Tibial artery (tissue), 4 donors: ENCODE measurements around the gene MROH7.

ENCODE experiments used
- DNase-seq, 2 donors: peaks; one replicate each; pipeline ENCODE4 v3.0.0-alpha.2; 2019
- H3K27ac ChIP-seq, 2 donors: fragments of 200-600 bp; sonication (generic) in 1 of 2; 1 replicate in 1 of 2; 2 replicates in 1 of 2; pipeline ENCODE4 v1.5.1; 2018 to 2019; ENCODE audit warnings: mild to moderate bottlenecking in 1 of 2
- H3K27me3 ChIP-seq, 2 donors: fragments of 200-600 bp; sonication (generic) in 1 of 2; one replicate each; pipeline versions ENCODE4 v1.5.1 to v1.6.0; 2016 to 2019
- H3K36me3 ChIP-seq, 3 donors: fragments of 200-600 bp; sonication (generic) in 2 of 3; one replicate each; pipeline ENCODE4 v1.5.1; 2016 to 2019; ENCODE audit warnings: mild to moderate bottlenecking in 2 of 3
- H3K4me1 ChIP-seq, 4 donors: fragments of 200-600 bp; sonication (generic) in 2 of 4; 1 replicate in 3 of 4; 2 replicates in 1 of 4; pipeline ENCODE4 v1.5.1; 2016 to 2019
- H3K4me3 ChIP-seq, 2 donors: fragments of 200-600 bp; sonication (generic) in 1 of 2; 1 replicate in 1 of 2; 2 replicates in 1 of 2; pipeline ENCODE4 v1.5.1; 2018 to 2019; ENCODE audit warnings: mild to moderate bottlenecking in 2 of 2
- H3K9me3 ChIP-seq, 3 donors: fragments of 200-600 bp; sonication (generic) in 1 of 3; one replicate each; pipeline ENCODE4 v1.5.1; 2016 to 2019
- CTCF ChIP-seq, 2 experiments: fragments of 200-600 bp in 1 of 2; fragments of 450-650 bp in 1 of 2; IDR thresholded peaks; one replicate each; pipeline ENCODE4 v1.5.1; 2017 to 2019; ENCODE audit warnings: antibody characterized with exemption in 2 of 2, mild to moderate bottlenecking in 1 of 2, moderate library complexity in 1 of 2
- intact Hi-C: fragments of 100-400 bp; cut with DNase I; formaldehyde crosslinking; loops from one replicate; pipeline ENCODE4 v1.15.0; 2023; ENCODE audit warnings: low total_unique reads

Gene MROH7

DNA sequence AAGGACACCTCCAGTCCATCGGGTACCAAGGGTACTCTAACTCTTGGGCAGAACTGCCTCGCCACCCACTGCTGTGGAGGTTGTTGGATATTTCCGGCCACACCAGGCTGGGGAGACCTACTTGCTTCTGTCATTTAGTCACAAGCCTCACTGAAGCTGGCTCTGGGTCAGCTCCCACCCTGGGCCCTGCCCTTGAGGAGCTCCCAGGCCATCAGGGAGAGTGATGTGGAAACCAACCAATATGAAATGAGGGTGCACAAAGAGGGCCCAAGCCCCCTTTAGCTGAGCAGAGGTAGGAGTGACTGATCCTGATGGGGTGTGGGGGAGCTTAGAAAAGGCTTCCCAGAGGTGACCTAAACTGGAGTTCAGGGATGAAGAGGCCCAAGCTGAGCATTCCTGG, 103.1 kb downstream of the MROH7 start:
- Histone ChIP-seq H3K36me3 (peaks cover 38 to 49% (median 41%) of the 10 kb centered on the region in 3 donors), H3K27me3 (no peaks in the 10 kb centered on the region), H3K4me1 (no peaks in the 10 kb centered on the region), H3K9me3 (no peaks in the 10 kb centered on the region), H3K27ac (no peak overlapping the region), H3K4me3 (no peak overlapping the region)
- intact Hi-C loops: no loop called here
- no peak for TF ChIP-seq CTCF (IDR thresholded peaks at IDR 0.05)
- no peak for DNase-seq

GRCh38 chr1:54745274-54745673, 103.7 kb downstream of the MROH7 start:
- H3K4me1 ChIP-seq: no peaks in the 10 kb centered on the region
- no peak for TF ChIP-seq CTCF (IDR thresholded peaks at IDR 0.05)
- H3K27ac ChIP-seq: no peak overlapping the region
- H3K4me3 ChIP-seq: no peak overlapping the region
- no peaks in the 10 kb centered on the region for H3K27me3 ChIP-seq
- DNase-seq: no peak
- peaks cover 34 to 43% (median 35%) of the 10 kb centered on the region in 3 donors for H3K36me3 ChIP-seq
- H3K9me3 ChIP-seq: no peaks in the 10 kb centered on the region
- intact Hi-C loops: no loop called here

GRCh38 chr1:54745864-54746263, 104.3 kb downstream of the MROH7 start:
- Histone ChIP-seq H3K9me3 (no peaks in the 10 kb centered on the region), H3K36me3 (peaks cover 29 to 37% (median 29%) of the 10 kb centered on the region in 3 donors), H3K27me3 (no peaks in the 10 kb centered on the region), H3K27ac (no peak overlapping the region), H3K4me1 (no peaks in the 10 kb centered on the region), H3K4me3 (no peak overlapping the region)
- DNase-seq: no peak
- intact Hi-C loops: no loop called here
- no peak for TF ChIP-seq CTCF (IDR thresholded peaks at IDR 0.05)

DNA sequence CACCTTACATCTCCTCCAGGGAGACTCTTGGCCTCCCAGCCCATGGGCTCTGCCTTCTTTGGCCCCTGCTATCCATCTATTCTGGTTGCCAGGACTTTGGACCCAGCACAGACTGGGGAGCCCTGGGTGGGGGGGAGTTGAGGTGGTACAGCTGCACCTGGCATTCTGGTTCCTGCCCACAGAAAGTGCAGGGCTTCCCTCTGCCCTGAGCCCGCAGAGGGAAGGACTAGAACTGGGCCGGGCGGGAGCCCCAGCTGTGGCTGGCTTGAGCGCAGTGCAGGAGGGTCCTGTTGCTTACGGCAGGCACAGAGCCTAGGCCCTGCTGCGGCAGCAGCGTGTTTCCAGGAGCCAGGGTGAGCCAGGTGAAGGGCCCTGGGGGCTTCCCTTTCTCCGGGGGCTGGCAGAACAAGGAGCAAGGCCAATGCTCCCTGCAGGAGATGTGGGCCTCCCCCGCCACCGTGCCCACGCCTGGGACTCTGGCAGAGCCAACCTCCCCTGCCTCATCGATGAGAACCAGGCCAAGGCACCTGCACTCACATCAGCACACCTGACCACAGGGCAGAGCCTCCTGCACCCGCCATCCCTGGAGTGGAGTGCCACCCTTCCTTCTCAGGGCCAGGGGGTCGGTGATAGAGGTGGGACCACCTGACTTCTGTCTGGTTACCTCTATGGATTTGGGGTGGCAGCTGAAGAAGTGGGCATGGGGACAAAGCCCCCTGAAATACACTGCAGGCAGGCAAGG, 106.7 kb downstream of the MROH7 start:
- intact Hi-C loops: no loop called here
- Histone ChIP-seq H3K9me3 (no peaks in the 10 kb centered on the region), H3K36me3 (peaks cover 5 to 13% (median 9%) of the 10 kb centered on the region in 3 donors), H3K27me3 (no peaks in the 10 kb centered on the region), H3K4me3 (no peak overlapping the region), H3K4me1 (no peaks in the 10 kb centered on the region), H3K27ac (no peak overlapping the region)
- TF ChIP-seq CTCF (IDR thresholded peaks at IDR 0.05): no peak
- no peak for DNase-seq

DNA sequence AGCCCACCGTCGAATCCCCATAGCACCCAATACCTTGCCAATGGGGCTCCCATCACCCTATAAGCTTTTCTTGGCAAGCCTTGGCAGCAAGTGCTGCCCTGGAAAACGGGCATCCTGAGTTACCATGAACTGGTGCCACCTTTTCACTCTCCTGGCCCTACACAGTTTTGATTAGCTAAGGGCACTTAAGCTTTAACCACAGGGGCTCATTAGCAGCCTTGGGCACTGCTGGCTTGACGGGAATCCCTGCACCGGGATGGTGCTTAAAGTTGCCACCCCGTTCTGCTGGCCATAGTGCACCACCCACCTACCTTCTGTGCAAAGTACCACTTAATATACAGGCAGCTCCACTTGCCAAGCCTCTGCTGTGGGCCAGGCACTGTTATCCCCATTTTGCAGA, 109.0 kb downstream of the MROH7 start:
- TF ChIP-seq CTCF (IDR thresholded peaks at IDR 0.05): no peak
- no peak for DNase-seq
- Histone ChIP-seq H3K27ac (no peak overlapping the region), H3K4me3 (no peak overlapping the region), H3K27me3 (no peaks in the 10 kb centered on the region), H3K36me3 (peaks cover 0 to 13% (median 0%) of the 10 kb centered on the region in 3 donors), H3K9me3 (no peaks in the 10 kb centered on the region), H3K4me1 (no peaks in the 10 kb centered on the region)
- intact Hi-C loops: no loop called here
